Measurements from ENCODE around the gene RARB.
A peak's percentile ranks its signal among the peaks of the same experiment; 100 is the strongest.

Gene RARB

DNA sequence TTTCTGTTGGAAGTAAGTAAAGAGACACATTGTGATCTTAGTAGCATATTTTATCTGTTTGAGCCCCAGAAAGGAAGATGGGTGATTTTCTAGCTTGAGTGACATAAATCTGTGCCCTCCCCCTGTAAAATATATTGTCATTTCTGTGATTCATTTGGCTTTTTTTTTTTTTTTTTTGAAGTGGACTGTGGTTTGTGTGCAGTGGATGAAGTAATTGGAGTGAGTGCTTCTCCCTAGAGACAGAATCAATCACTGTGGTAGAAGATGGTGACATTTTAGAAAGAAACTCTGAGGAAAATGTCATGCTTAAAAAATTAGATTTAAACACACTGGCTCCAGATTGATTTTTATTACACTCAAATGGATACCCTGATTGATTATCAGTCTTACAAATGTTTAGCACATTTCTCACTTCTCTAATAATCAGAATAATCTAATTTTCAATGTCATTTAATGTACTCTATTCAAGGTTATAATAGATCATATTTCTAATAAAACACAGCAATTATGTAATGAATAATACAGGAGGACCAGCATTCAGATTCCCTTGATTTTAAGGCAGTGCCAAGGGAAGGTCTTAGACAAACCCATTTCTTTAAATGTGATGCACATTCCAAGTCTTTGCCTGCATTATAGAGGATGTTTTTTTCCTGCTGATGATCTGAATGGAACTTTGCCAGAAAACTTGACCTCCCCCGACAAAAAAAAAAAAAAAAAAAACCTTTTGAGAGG lies 120.0 kb downstream of the RARB start:
- TF ChIP-seq, protein P1, sequence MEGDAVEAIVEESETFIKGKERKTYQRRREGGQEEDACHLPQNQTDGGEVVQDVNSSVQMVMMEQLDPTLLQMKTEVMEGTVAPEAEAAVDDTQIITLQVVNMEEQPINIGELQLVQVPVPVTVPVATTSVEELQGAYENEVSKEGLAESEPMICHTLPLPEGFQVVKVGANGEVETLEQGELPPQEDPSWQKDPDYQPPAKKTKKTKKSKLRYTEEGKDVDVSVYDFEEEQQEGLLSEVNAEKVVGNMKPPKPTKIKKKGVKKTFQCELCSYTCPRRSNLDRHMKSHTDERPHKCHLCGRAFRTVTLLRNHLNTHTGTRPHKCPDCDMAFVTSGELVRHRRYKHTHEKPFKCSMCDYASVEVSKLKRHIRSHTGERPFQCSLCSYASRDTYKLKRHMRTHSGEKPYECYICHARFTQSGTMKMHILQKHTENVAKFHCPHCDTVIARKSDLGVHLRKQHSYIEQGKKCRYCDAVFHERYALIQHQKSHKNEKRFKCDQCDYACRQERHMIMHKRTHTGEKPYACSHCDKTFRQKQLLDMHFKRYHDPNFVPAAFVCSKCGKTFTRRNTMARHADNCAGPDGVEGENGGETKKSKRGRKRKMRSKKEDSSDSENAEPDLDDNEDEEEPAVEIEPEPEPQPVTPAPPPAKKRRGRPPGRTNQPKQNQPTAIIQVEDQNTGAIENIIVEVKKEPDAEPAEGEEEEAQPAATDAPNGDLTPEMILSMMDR (conservative IDR thresholded peaks at IDR 0.05), result no peak
- no peak for TF ChIP-seq ZFX (IDR thresholded peaks at IDR 0.05)

DNA sequence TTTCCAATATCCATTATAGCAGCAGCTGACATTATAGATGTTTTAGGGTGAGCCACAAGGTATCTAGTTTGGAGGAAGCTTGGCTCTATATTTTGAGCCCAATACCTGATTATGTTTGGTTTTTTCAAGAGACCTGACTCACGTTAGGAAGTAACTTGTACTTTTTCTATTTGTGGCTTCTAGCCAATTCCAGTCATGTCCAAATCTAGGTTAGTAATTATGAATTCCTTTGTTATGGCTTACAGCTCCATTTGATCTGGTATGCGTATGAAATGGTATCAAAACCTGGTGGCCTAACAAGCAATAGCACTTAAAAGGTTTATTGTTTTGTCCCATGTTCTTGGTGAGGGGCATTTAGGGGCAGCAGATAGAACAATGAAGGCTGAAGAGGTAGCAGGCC lies 120.8 kb downstream of the RARB start:
- TF ChIP-seq, protein P1 (conservative IDR thresholded peaks at IDR 0.05), result no peak
- no peak for TF ChIP-seq ZFX (IDR thresholded peaks at IDR 0.05)
- H3K27ac ChIP-seq, result no peak overlapping the region

More for the DNA sequence above, 120.0 kb downstream of the RARB start:
- no peak overlapping the region for H3K27ac ChIP-seq

DNA sequence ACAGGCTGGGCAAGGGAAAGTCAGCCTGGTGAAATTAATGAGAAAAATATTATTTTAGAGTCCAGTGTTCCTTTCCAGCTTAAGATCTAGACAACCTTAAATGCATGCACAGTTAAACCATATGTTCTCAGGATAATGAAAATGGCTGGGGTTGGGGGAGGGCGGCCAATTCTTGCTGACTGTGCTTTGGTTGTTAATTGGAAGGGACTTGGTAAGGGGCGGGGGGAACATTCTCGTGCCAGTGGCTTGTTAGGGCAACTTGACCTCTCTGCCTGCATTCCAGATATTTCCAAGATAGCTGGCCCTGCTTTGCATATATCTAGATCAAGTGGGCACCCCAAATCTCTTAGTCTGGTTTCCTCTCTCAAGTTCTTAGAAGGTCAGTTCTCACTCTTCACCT lies 124.2 kb downstream of the RARB start:
- no peak overlapping the region for H3K27ac ChIP-seq
- TF ChIP-seq ZFX (IDR thresholded peaks at IDR 0.05), result no peak
- TF ChIP-seq, protein P1 (conservative IDR thresholded peaks at IDR 0.05), result no peak

DNA sequence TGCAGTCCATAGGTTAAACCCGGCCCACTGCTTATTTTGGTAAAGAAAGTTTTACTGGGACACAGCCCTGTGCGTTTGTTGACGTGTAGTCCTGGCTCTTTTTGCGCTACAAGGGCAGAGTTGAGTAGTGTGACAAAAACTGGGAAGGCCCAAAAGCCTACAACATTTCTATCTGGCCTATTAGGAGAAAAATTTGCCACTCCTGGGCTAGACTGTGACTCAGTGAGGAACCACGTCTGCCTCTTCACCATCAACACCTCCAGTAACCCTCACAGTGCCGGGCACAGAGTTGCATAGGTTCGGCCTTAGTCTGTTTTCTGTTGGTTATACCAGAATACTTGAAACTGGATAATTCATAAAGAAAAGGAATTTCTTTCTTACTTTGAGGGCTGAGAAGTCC lies 126.3 kb downstream of the RARB start:
- H3K27ac ChIP-seq, result no peak overlapping the region
- TF ChIP-seq, protein P1 (conservative IDR thresholded peaks at IDR 0.05), result no peak
- no peak for TF ChIP-seq ZFX (IDR thresholded peaks at IDR 0.05)

DNA sequence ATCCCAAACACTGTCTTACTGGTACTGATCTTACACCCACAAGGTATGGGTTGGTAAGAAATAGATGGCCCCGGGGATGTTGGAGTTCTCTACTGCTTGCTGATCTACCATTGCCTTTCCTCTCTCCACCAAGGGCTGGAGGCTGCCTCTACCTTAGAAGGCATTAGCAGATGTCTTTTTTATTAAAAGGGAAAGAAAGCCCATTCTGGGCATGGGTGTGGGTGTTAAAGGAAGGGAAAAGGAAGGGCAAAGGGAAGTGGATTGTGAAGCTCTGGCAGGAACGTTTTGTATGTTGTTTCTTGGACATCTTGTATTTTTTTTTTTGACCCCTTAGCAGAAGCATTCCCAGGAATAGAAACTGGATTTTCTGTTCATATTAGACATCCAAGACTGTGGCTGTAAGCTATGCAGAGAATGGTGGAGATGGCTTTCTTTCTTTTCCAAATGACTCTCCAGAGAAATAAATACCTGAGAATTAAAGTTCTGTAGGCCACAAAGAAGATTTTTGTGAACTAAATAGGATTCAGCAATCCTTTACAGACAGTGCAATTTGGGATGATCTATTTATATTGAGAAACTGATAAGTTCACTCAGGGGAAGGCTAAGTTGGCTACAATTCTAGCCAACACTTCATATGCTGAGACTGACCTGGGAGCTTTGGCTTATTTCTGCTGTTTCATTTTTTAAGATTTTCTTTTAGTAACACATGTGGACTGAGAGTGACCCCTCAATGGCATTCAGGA lies 127.8 kb downstream of the RARB start:
- H3K27ac ChIP-seq, result no peak overlapping the region
- TF ChIP-seq, protein P1 (conservative IDR thresholded peaks at IDR 0.05), result no peak
- TF ChIP-seq ZFX (IDR thresholded peaks at IDR 0.05), result no peak

DNA sequence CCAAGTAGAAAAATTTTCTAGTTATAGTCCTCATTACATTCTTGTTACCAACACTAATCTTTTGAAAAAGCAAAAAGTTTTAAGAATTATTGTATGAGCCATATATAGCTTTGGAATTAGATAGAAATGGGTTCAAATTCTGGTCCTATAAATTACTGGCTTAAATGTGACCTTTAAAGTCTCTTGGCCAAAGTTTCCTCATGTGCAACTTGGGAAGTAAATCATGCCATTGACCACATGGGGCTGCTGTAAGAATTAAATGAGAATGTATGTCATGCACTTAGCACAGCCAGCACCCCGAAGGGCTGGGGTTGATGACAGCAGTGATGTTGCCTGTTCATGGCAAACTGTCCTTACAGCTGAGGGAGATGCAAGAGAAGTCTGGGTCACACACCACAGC lies 128.4 kb downstream of the RARB start:
- TF ChIP-seq, protein P1 (conservative IDR thresholded peaks at IDR 0.05), result 0 out of 2 replicates have a peak, but pooled peaks have one; percentile 4
- no peak for TF ChIP-seq ZFX (IDR thresholded peaks at IDR 0.05)

DNA sequence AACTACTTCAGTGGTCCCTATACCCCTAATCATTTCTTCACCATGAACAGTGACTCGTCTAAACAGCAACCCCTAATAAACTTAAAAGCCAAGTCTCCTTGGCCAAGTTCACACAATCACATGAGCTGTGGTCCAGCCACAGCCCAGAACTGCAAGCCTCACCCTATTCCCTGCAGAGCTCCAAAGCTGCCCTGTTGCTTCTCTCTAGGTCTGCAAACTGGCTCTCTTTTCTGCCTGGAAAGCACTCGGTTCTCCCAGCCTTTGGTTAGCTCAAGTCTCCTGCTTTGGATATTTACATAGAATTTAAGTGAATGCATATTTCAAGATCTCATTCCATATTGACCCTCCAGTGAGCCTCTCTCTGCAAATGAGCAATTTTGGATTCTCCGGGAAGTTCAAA lies 129.6 kb downstream of the RARB start:
- TF ChIP-seq, protein P1 (conservative IDR thresholded peaks at IDR 0.05), result no peak
- TF ChIP-seq ZFX (IDR thresholded peaks at IDR 0.05), result no peak
- H3K27ac ChIP-seq, result no peak overlapping the region

More for the DNA sequence above, 128.4 kb downstream of the RARB start:
- H3K27ac ChIP-seq, result no peak overlapping the region
